Neural progenitor cell (in vitro differentiated cells): ENCODE measurements around the gene SCO2.

ENCODE experiments used
- CTCF ChIP-seq: fragments of 200-600 bp; sonication (generic); IDR thresholded peaks from 2 replicates; pipeline ENCODE4 v1.5.1; 2017; ENCODE audit warnings: antibody characterized with exemption, mild to moderate bottlenecking
- EZH2phosphoT487 ChIP-seq: fragments of 200-600 bp; sonication (generic); IDR thresholded peaks from 2 replicates; pipeline ENCODE4 v1.6.1; 2017; ENCODE audit warnings: antibody characterized with exemption

GRCh38 chr22:50530877-50531545 is 5.6 kb upstream of the SCO2 start:
- TF ChIP-seq CTCF, result no peak
- peak; percentile 24 for TF ChIP-seq EZH2phosphoT487
